ENCODE results near the gene BTBD9.

The BTBD9 gene

GRCh38 chr6:38273325-38273724 is 366.4 kb downstream of the BTBD9 start:
- DNase-seq = no peak

- no peak for DNase-seq
These were observed 367.5 kb downstream of the BTBD9 start for GRCh38 chr6:38272222-38272621.

GRCh38 chr6:38271081-38271480 is 368.6 kb downstream of the BTBD9 start:
- no peak for DNase-seq

GRCh38 chr6:38270367-38270766 is 369.4 kb downstream of the BTBD9 start:
- no peak for DNase-seq

- no peak for DNase-seq
These were observed 370.1 kb downstream of the BTBD9 start for GRCh38 chr6:38269461-38270172.

GRCh38 chr6:38268342-38268741 is 371.4 kb downstream of the BTBD9 start:
- no peak for DNase-seq

GRCh38 chr6:38266921-38267354 is 372.8 kb downstream of the BTBD9 start:
- DNase-seq = no peak

- no peak for DNase-seq
These were observed 375.1 kb downstream of the BTBD9 start for GRCh38 chr6:38264605-38265004.

- no peak for DNase-seq
These were observed 377.1 kb downstream of the BTBD9 start for GRCh38 chr6:38262609-38263008.

- DNase-seq = no peak
These were observed 377.7 kb downstream of the BTBD9 start for GRCh38 chr6:38262026-38262425.

- peak; percentile 28 for DNase-seq
These were observed 378.1 kb downstream of the BTBD9 start for GRCh38 chr6:38261626-38262025.

GRCh38 chr6:38259736-38260135 is 380.0 kb downstream of the BTBD9 start:
- no peak for DNase-seq

- DNase-seq = no peak
These were observed 391.1 kb downstream of the BTBD9 start for GRCh38 chr6:38248500-38249234.

GRCh38 chr6:38245295-38245694 is 394.4 kb downstream of the BTBD9 start:
- no peak for DNase-seq

- no peak for DNase-seq
These were observed 394.9 kb downstream of the BTBD9 start for GRCh38 chr6:38244869-38245268.

- no peak for DNase-seq
These were observed 398.4 kb downstream of the BTBD9 start for GRCh38 chr6:38241200-38241871.

- DNase-seq = peak; percentile 26
These were observed 399.8 kb downstream of the BTBD9 start for GRCh38 chr6:38239719-38240451.

GRCh38 chr6:38236631-38237030 is 403.1 kb downstream of the BTBD9 start:
- DNase-seq = no peak

- DNase-seq = no peak
These were observed 404.6 kb downstream of the BTBD9 start for GRCh38 chr6:38234934-38235682.

- DNase-seq = no peak
These were observed 405.6 kb downstream of the BTBD9 start for GRCh38 chr6:38234141-38234540.

GRCh38 chr6:38233161-38233791 is 406.5 kb downstream of the BTBD9 start:
- no peak for DNase-seq

- no peak for DNase-seq
These were observed 414.0 kb downstream of the BTBD9 start for GRCh38 chr6:38225766-38226165.
